NCI-H2081 (cell line): ENCODE measurements around the gene SLC22A5.
A peak's percentile ranks its signal among the peaks of the same experiment; 100 is the strongest.

Experiments used
- DNase-seq, 2 experiments: peaks; one replicate each; lab custom pipeline; 2025; lab: John Stamatoyannopoulos, UW

SLC22A5 gene

GRCh38 chr5:132368186-132368585, 1.3 kb upstream of the SLC22A5 start:
- DNase-seq, result no peak

- no peak for DNase-seq
These were observed 470 bp upstream of the SLC22A5 start for GRCh38 chr5:132369007-132369473.

- no peak for DNase-seq
These were observed 866 bp downstream of the SLC22A5 start for GRCh38 chr5:132370181-132370970.

- DNase-seq, result no peak
These were observed 1.6 kb downstream of the SLC22A5 start for GRCh38 chr5:132370971-132371602.

GRCh38 chr5:132371603-132371994, 2.1 kb downstream of the SLC22A5 start:
- no peak for DNase-seq

- DNase-seq, result no peak
These were observed 2.6 kb downstream of the SLC22A5 start for GRCh38 chr5:132372127-132372526.

- DNase-seq, result no peak
These were observed 3.0 kb downstream of the SLC22A5 start for GRCh38 chr5:132372542-132372941.

- DNase-seq, result no peak
These were observed 6.4 kb downstream of the SLC22A5 start for GRCh38 chr5:132375957-132376356.

GRCh38 chr5:132376694-132377641, 7.5 kb downstream of the SLC22A5 start:
- DNase-seq, result no peak

GRCh38 chr5:132377738-132378137, 8.2 kb downstream of the SLC22A5 start:
- DNase-seq, result no peak

GRCh38 chr5:132378580-132378979, 9.1 kb downstream of the SLC22A5 start:
- no peak for DNase-seq

GRCh38 chr5:132380047-132380446, 10.5 kb downstream of the SLC22A5 start:
- no peak for DNase-seq

- DNase-seq, result no peak
These were observed 11.2 kb downstream of the SLC22A5 start for GRCh38 chr5:132380741-132381140.

- no peak for DNase-seq
These were observed 12.1 kb downstream of the SLC22A5 start for GRCh38 chr5:132381614-132382013.

- no peak for DNase-seq
These were observed 13.8 kb downstream of the SLC22A5 start for GRCh38 chr5:132383261-132383660.

- DNase-seq, result no peak
These were observed 14.5 kb downstream of the SLC22A5 start for GRCh38 chr5:132383984-132384383.

GRCh38 chr5:132384506-132385050, 15.1 kb downstream of the SLC22A5 start:
- DNase-seq, result no peak

- DNase-seq, result peak; percentile 7 to 25
These were observed 16.0 kb downstream of the SLC22A5 start for GRCh38 chr5:132385326-132386105.

- peak; percentile 18 to 26 for DNase-seq
These were observed 17.3 kb downstream of the SLC22A5 start for GRCh38 chr5:132386644-132387286.

GRCh38 chr5:132387640-132388117, 18.2 kb downstream of the SLC22A5 start:
- no peak for DNase-seq
